Renal cortical epithelial cell (primary cell): ENCODE results near the gene CYB5R3. TPM values are rescaled to one million over a fixed set of nuclear protein-coding genes. Genes with fewer than 3 reads are reported as not detected.
"Not testable (repeated sequence)": the region's sequence is repeated elsewhere in the genome, so short reads cannot be mapped to it uniquely, and the experiment has no call there.

ENCODE experiments used
- DNase-seq: peaks from one replicate; pipeline ENCODE4 v3.0.0-alpha.2; 2011; ENCODE audit warnings: low read depth
- total RNA-seq: library from RNA; depleted of rRNA; stranded (reverse); fragments of >200 nt; gene quantifications from 2 replicates; pipeline ENCODE4 v1.2.3, GENCODE V29; 2014

Gene CYB5R3
- total RNA-seq, 1 donor from 2014 or later: 86.9 TPM

GRCh38 chr22:42567950-42568349, 81.2 kb downstream of the CYB5R3 start:
- DNase-seq: not testable (repeated sequence)

Other genes starting within 250 kb of the CYB5R3 start
- gene NFAM1, start 217.0 kb downstream of the CYB5R3 start, total RNA-seq: under 0.01 and 0.75 TPM in 2 replicates
- gene RRP7A, start 129.6 kb downstream of the CYB5R3 start, total RNA-seq: 28.5 and 46.0 TPM in 2 replicates
- 1.2 and 1.6 TPM in 2 replicates for gene SERHL2, start 95.4 kb downstream of the CYB5R3 start, total RNA-seq
- 20.7 and 45.9 TPM in 2 replicates for gene POLDIP3, start 34.5 kb downstream of the CYB5R3 start, total RNA-seq
- 0.45 TPM in 1 of 2 replicates, not detected in the other for gene ATP5MGL, start 8.8 kb downstream of the CYB5R3 start, total RNA-seq
- gene A4GALT, start 71.5 kb upstream of the CYB5R3 start, total RNA-seq: 23.8 and 64.8 TPM in 2 replicates
- gene ARFGAP3, start 207.9 kb upstream of the CYB5R3 start, total RNA-seq: 110 and 133 TPM in 2 replicates